Stimulated activated CD4-positive, alpha-beta T cell treated with anti-CD3 and anti-CD28 coated beads, Interleukin-4, amount 100 ng/mL, for 4 hours (primary cell): Measurements from ENCODE around the gene HOXD9.

Source experiments
- DNase-seq, 2 experiments: peaks; one replicate each; pipeline ENCODE4 v3.0.0-alpha.2; 2020

The HOXD9 gene

DNA sequence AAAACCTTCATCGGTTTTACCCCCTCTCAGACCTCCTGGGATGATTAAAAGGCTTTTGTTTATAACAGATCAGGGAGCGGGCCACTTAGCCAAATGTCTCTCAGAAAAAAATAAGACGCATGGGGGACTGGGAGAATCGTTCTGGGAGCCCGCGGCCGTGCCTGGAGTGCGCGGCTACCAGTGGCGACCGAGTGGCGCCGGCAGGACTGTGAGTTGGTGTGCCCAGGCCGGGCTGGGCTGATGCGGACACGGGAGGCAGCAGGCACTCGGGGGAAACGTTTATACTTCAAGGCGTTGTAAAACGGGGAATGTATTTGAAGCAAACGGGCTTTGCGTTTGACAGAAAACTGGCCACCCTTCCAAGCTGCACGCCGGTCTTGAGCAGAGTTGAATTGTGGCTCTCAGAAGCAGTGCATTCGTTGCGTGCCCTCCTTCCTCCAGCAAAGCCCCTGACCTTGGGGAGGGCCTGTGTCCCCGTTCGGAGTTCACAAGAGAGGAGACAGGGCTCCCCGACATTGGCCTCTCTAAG is 10.6 kb upstream of the HOXD9 start:
- DNase-seq, result no peak

DNA sequence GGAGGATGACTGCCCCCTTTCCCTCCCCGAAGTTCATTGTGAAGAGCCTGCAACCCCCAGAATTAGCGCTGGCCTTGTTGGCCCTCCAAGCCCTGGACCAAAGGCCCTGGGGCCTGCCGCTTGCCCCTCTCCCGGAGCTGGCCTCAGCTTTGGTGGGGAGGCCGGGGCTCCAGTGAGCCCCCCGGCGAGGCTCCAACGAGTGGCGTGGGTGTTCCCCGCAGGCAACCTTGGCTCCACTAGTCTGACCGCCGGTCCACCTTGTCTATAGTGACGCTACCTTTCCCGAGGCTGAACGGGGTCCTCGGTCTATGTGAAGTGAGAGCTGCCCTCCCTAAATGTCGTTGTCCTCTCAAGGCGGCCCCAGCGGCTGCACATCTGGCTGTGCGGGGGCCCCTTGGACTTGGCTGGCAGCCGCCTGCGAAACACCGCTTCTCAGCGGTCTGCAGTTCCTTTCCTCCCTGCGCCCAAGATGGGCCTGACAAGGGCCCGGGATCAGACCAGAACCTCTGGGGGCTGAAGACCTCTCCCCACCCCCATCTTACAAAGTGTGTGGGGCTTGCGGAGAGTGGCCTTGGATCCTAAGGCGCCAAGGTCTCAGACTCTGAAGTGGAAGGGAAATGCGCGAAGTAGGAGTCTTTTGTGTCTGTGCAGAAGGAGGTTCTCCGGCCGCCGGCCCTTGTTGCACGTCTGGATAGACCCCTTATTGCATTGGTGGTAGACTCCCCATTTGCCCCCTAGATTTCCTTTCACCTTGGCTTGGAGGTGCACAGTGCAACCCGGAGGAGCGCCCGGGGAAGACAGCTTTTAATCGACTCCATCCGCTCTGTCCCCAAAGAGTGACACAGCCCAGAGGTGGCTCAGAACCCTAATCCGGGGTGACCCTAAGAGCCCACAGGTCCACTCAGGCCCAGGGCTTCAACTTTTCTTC is 9.9 kb upstream of the HOXD9 start:
- no peak for DNase-seq

- no peak for DNase-seq
Observed at GRCh38 chr2:176114120-176114929, 8.2 kb upstream of the HOXD9 start.

- DNase-seq, result no peak
Observed at GRCh38 chr2:176114930-176115625, 7.4 kb upstream of the HOXD9 start.

- DNase-seq, result no peak
Observed at GRCh38 chr2:176115883-176116813, 6.4 kb upstream of the HOXD9 start, which contains the start of gene HOXD10. TSS of gene HOXD10 (plus strand) at chr2:176116778. CDS start at chr2:176116834, 56 bp downstream.

DNA sequence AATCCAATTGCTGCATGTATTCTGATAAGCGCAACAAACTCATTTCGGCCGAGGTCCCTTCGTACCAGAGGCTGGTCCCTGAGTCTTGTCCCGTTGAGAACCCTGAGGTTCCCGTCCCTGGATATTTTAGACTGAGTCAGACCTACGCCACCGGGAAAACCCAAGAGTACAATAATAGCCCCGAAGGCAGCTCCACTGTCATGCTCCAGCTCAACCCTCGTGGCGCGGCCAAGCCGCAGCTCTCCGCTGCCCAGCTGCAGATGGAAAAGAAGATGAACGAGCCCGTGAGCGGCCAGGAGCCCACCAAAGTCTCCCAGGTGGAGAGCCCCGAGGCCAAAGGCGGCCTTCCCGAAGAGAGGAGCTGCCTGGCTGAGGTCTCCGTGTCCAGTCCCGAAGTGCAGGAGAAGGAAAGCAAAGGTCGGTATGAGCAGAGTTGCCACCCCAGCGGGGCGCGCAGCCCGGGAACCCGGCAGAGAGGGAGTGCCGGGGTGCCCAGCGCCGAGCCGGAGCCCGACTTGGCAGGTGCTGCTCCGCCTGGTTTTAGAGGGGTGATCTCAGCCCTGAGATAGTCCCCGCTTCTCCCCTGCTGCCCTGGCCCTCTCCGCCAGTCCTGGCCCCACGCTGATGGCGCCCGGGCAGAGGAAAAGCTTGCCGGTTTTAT is 5.2 kb upstream of the HOXD9 start:
- DNase-seq, result no peak

- no peak for DNase-seq
Observed at GRCh38 chr2:176117823-176118371, 4.6 kb upstream of the HOXD9 start.

GRCh38 chr2:176118601-176119339 is 3.7 kb upstream of the HOXD9 start:
- no peak for DNase-seq

DNA sequence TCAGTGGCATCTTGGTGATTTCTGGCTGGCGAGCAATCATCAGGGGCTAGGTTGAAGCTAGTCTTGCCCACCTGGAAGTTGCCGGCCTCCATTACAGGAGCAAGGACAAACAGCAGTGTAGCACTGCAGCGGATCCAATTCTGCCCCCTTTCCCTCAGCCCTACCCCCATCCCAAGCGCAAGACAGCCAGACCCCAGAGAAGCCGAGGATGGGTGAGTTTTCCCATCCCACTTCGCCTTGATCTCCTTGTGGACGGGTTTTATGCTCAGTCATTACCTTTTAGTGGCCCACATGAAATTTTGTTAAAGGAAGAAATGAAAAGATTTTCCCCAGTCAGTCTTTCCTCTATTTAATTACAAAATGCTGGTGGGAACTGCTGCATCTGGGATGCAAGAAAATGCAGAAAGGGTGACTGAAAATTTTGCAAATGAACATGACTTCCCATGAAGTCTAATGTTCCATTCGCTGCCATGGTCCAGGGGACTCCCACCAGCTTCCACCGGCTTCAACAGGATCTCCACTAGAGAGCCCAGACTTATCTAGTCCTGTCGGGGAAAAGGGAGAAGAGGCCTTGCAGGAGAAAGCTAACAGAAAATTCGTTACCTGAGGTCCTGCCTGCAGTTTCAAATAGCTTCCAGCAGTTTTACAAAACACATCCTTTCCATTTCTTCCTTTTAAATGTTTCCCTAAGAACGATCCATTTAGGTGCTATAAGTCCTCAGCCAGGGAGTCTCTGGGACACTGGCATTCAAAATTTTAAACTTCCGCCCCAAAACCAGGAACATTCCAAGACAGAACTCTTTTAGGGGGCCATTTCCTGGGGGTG is 1.9 kb upstream of the HOXD9 start:
- DNase-seq, result no peak

- DNase-seq, result no peak
Observed at GRCh38 chr2:176121190-176122051, 1.1 kb upstream of the HOXD9 start.

DNA sequence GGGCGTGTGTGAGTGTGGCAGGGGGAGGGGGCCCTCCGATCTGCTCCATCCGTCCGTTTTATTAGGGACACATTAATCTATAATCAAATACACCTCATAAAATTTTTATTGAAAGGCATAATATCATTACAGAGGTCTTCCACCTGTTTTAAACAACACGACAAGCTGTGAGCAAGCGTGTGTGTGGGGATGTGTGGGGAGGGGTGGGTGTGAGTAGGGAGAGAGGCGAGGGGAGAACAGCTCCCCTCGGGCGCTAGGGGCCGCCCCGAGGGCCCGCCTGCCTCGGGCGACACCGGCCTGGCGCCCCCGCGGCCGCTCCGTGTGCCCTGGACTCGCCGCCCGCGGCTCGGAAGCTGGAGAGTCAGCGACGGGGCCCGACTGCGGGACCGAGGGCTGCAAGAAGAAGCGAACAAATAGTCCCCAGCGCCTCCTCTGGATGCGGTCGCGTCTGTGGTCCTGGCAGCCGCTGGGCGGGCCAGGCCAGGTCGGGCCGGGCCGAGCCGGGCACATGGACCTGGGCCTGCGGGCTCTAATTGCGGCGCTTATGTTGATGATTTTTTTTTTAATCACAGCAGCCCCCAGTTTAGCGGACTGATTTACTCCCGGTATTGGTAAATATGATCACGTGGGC is 352 bp upstream of the HOXD9 start:
- no peak for DNase-seq

DNA sequence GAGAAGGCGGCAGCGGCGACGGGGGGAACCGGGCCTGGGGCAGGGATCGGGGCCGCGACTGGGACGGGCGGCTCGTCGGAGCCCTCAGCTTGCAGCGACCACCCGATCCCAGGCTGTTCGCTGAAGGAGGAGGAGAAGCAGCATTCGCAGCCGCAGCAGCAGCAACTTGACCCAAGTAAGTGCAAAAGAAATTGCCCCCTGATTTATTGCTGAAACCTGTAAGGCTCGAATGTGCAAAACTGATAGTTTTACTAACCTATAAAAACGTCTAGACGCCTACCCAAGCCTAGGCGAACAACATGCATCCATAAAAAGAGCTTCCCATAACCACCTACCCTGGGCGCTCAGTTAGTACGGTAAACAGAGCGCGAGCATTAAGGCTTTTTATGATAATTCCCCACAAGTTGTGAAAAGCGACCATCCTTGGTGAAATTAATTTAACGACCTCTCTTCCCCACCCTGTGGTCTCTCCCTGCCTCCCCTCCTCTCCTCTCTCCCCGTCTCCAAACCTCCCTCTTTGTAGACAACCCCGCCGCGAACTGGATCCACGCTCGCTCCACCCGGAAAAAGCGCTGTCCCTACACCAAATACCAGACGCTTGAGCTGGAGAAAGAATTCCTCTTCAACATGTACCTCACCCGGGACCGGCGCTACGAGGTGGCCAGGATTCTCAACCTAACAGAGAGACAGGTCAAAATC is 1.0 kb downstream of the HOXD9 start:
- DNase-seq, result no peak

DNA sequence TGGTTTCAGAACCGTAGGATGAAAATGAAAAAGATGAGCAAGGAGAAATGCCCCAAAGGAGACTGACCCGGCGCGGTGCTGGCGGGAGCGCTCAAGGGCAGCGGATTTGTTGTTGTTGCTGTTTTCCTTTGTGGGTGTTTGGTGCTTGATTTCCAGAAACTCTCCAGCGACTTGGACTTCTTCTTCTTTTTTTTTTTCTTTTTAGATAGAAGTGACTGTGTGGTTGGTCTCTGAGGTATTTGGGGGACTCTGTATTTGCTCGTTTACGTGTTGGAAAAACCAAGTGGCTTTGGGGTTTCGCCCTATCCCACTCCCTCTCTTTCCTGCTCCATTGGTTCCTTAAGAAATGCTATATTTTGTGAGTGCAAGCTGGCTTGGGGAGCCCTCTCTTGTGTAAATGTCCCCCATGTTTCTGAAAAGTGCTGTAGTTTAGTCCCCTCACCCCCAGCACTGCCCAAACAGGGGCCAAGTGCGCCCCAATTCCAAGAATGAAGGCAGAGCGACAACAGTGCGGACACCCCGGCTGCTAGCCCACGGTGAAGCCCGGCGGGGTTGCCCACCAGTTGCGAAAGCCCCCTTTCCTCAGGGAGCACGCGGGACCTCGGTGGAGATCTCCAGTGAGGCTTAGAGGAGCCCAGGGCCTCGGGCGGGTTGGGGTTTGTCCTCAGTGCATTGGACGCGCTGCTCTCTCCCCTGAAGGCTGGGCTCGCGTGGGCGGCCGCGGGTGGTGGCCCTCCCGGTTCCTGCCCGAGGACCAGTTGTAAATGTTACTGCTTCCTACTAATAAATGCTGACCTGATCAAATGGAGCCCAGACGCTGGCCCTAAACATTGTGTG is 1.8 kb downstream of the HOXD9 start:
- no peak for DNase-seq

DNA sequence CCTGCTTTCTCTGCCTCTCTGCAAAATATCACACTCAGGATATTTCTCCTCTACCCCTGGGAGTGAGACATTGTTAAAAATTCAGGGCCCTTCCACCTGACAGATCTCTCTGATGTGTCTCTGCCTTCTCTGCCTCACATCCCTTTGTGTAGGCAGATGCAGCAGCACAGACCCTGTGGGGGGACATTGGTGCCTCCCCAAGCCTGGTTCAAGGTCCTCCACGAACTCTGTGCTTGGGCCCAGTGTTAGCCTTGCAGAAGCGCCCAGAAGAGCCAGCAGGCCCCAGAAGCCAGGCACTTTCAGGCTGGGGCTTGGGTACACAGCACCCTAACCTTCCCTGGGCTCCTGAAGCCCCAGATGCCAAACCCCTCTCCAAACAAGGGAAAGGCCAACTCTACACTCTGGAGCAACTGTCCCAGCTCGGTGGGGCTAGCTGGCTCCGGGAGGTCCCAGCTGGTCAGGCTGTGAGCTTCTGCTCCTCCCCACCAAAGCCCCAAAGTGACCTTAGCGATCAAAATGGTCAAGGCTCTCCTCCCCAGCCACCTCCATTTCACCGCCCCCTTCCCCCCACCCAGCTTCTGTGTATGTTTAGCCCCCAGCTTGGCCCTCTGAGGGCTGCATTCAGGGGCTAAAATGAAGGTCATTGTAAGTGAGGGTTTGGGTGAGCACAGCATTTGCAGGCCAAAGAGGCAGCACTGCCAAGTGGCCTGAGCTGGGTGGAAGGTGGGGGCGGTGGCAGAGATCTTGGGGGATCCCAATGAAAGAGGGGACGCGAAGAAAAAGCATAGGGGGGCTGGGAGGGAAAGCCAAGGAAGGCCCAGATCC is 2.6 kb downstream of the HOXD9 start:
- DNase-seq, result no peak

DNA sequence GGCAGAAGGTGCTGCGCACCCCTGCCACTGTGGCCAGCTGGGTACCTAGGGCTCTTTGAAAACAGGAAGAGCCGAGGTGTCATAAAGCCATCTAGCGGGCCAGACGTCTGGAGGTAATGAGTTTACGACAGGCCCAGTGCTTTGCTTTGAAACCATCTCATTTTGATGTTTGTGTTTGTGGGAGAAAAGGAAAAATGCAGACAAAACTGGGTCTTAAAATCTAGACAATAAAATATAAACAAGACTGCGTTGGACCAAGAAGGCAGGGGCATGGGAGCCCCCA is 3.2 kb downstream of the HOXD9 start:
- no peak for DNase-seq
